Limb (tissue), 2 donors: Measurements from ENCODE around the gene KITLG.
"Not testable (repeated sequence)": the region's sequence is repeated elsewhere in the genome, so short reads cannot be mapped to it uniquely, and the experiment has no call there.

Source experiments
- DNase-seq, 2 donors: peaks; one replicate each; pipeline ENCODE4 v3.0.0-alpha.2; 2016; ENCODE audit errors: extremely low spot score in 2 of 2

KITLG gene, protein sequence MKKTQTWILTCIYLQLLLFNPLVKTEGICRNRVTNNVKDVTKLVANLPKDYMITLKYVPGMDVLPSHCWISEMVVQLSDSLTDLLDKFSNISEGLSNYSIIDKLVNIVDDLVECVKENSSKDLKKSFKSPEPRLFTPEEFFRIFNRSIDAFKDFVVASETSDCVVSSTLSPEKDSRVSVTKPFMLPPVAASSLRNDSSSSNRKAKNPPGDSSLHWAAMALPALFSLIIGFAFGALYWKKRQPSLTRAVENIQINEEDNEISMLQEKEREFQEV

GRCh38 chr12:88580051-88580871 lies at the start of gene KITLG:
Gene KITLG, minus strand, starts transcription at chr12:88580471. Its CDS starts 193 bp downstream, at chr12:88580278.
- DNase-seq, result peak; percentile 84 to 85

GRCh38 chr12:88628856-88629509 lies 48.7 kb upstream of the KITLG start:
- peak in 1 of 2 donors; percentile 10 for DNase-seq

DNA sequence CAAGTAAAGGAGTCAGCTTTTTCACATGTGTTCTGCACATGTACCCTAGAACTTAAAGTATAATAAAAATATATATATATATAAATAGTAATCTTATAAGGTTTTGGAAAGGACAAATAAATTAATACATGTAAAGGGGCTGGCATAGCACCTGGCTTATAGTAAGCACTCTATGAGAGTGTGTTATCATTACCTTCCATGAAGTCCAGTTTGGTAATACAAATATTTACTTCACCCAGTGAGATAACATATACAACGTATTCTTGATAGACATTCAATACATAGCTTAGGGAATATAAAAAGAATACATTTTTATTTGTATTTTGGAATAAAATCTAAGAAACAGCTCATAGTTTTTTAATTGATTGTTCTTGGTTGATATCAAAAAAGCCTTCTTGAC lies 47.8 kb upstream of the KITLG start:
- DNase-seq, result not testable (repeated sequence)

DNA sequence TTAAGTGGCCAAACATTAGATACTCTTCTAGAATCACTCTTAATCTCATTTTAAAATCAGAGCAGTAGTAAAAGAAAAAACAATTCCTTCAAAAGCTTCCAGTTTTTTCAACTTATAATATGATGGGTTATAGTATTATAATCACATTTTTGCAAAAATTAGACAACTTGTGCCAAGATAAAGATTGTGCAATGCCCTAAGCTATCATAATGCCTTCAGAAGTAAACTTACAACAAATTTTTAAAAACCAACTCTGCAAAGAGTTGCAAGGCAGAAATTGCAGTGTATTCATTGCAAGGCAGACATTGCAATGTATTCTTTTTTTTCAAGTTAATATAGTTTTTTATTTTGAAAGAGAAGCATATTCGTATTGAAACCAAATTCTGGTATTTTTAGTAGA lies 47.2 kb upstream of the KITLG start:
- DNase-seq, result no peak

DNA sequence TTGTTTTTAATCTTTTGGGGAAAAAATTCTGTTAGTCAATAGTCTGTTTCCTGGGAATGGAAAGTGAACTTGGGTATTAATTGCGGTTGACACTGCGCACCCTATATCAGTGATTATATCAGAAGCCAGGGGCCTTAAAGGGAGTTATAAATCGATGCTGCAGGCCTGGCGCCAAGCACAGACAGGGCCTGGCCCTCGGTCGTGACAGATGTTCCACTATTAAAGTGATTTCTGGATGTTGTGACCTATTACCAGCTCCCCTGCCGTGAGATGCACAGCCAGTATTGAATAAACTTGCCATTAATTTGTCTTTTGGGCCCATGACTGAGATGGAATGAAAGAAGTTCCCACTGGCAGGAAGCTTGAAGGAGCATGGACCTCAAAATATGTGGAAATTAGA lies 45.1 kb upstream of the KITLG start:
- DNase-seq, result no peak

DNA sequence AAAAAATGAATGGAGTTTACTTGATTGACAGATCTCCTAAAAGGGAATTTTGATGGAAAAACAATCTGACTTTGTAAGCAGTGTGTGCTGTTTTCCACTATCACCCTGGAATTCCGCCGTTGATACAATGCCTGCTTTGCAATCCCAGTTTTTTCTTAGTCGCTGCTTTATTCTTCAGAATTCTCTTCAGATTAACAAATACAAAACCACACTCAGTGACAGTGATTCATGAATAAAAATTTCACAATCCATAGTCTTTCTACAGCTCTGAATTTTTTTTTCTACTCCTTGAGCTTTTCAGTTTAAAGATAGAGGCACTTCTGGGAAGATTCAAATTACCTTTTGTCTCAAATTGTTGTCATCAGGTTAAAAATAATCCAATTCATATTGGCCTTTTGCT lies 44.6 kb upstream of the KITLG start:
- DNase-seq, result no peak

GRCh38 chr12:88623777-88624548 lies 43.7 kb upstream of the KITLG start:
- no peak for DNase-seq

GRCh38 chr12:88617352-88617751 lies 37.1 kb upstream of the KITLG start:
- no peak for DNase-seq

- DNase-seq, result no peak
Observed at GRCh38 chr12:88615490-88615889, 35.2 kb upstream of the KITLG start.

DNA sequence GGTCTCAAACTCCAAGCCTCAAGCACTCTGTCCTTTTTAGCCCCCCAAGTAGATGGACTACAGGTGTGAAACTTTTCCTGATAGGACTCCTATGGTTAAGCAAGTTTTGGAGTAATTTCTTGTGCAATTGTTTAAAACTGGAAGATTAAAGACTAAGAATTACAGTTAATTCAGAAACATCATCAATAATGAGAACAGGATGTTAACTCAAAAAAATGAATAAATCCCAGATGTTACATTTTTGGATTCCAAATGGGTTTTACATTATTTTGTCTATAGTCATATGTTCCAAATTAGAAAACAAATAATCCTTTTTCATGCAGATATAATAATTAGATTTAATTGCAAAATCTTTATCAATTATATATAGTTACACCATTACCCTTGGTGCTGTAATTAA lies 24.4 kb upstream of the KITLG start:
- no peak for DNase-seq

DNA sequence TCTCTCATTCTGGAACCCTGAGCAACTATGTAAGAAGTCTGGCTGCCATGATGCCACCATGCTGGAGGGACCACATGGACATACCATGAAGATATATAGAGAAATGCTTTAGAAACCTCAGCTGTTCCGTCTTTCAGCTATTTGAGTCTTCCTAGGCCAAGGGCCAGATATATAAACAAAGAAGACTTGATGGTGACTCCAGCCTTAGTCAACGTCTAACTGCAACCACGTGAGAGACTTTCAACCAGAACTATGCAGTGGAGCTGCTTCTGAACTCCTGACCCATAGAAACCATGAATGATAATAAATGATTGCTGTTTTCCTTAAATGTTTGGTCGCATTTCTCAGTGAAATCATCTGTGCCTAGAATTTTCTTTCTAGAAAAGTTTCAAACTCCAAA lies 20.0 kb upstream of the KITLG start:
- no peak for DNase-seq

DNA sequence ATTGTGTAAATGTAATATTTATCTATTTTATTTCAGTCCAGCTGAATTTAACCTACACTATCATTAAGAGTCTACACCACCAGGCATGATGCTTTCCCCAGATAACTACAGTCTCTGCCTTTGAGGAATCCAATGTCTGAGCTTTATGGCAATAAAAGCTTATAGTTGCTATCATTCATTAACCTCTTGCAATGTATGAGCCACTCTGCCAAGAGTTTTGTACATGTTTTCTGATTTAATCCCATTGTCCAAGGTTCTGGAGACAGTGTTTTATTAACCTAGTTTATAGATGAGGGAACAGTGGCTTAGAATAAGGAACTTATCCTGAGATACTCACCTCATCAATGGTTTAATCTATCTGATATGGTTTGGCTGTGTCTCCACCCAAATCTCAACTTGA lies 17.1 kb upstream of the KITLG start:
- no peak for DNase-seq

GRCh38 chr12:88595697-88596096 lies 15.4 kb upstream of the KITLG start:
- no peak for DNase-seq

DNA sequence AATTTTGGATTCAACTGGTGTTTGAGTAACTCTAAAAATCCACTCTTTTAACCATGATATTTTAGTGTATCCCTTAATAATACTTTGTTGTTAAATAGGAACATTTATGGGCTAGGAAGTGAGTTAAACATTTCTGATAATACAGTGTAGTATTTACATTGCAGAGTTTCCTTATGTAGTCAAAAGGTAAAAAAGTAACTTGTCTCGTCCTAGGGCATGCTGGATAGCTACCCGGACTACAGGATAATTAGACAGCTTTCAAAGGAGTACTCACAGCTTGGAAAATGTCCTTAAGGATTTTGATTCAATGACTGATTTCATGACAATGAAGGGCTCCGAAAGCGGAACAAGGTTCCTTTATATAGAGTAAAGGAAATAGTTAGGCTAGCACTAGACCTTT lies 14.5 kb upstream of the KITLG start:
- DNase-seq, result no peak

DNA sequence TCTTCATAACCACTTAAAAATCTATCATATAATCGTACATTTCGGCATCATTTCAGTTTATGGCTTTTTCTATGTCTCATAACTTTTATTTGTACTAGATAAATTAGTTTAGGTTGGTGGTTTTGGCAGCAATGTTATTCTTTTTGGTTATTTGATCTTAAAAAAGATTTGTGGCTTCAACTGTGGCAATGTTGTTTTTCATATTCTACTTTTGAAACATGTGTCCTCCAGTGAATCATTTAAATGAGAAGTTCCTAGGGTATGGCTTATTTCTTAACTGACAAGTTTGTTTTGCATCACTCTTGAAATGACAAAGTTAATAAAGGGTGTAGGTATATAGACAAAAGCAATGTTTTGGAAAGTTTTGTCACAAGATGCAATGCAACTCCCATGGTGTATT lies 11.1 kb upstream of the KITLG start:
- DNase-seq, result no peak

DNA sequence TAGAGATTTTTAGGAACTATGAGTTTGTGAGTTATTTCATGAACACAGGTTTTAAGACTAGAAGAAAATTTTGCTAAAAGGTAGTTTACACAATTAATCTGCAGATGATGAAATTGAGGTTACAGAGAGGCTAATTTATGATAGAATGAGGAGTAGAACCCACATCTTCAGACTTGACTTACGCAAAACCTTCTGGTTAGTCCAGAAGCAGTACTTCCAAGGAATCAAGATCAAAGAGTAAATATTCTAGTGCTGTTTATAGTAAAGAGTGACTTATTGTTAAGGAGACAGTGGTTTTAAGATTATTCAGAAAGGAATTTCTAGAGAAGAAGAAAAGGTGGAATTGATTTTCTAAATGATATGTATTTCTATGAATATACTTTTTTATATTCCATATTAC lies 10.6 kb upstream of the KITLG start:
- DNase-seq, result no peak

DNA sequence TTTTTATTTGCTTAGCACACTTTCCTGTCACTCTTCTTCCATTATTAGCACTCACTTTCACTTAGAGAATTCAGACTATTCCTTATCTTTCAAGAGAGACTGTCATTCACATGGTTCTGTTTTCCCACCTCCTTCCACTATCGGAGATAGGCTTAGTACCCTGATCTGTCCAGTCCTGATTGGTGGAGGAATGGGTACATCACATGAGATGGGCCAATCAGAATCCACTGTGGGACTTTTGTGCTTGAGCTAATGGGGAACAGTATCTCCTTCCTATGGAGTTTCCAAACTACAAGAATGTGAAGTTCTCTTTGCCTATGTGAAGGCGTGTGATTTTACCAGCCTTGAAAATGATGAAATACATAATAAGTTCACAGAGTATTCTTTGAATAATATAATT lies 4.8 kb upstream of the KITLG start:
- no peak for DNase-seq

DNA sequence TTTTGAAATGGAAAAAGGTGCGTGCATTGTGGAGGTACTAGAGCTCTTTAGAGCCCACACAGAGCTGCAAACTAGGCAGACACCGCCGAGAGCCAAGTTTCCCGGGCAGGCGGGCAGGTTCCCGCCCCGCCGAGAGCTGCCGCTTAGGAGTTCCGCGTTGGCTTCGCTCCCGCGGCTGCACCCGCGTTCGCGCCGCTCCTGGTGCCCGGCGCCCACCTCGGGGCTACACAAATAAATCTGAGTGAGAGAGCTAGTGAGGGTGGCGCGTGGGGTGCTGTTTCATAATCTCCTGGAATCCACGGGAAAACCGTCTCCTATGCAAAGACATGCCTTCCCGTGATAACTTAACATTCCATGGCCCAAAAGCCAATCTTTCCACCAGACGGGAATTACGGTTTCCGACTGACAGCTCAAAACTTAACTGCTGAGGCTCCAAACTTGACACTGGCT lies 645 bp downstream of the KITLG start:
- peak in 1 of 2 donors; percentile 64 for DNase-seq

DNA sequence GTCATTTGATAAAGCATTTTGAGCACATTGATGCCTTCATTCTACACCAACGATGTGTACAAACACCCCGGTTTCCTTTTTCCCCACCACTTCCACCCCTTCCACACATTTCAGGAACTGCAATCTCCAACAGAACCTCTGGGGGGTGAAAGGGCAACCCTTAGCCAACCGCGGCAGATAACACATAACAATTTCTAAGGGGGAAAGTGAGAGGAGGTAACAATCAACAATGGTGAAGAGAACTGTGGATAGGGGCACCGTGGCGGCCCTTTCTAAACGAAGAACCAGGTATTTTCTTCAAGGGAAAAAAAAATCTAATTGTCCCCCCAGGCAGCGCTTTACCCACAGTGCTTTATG lies 1.1 kb downstream of the KITLG start:
- peak in 1 of 2 donors; percentile 36 for DNase-seq

- no peak for DNase-seq
Observed at GRCh38 chr12:88578276-88579160, 1.8 kb downstream of the KITLG start.

- no peak for DNase-seq
Observed at GRCh38 chr12:88577537-88577936, 2.7 kb downstream of the KITLG start.
